ENCODE results near the gene PHACTR4. TPM values are rescaled to one million over a fixed set of nuclear protein-coding genes. Genes with fewer than 3 reads are reported as not detected.

PHACTR4 gene
- total RNA-seq, 1 donor from 2014 or later = 74.6 TPM

GRCh38 chr1:28421744-28422143 lies 52.2 kb downstream of the PHACTR4 start:
- H3K27ac Mint-ChIP-seq (ENCODE audit: unreplicated experiment) = no peak overlapping the region

GRCh38 chr1:28426831-28427230 lies 57.3 kb downstream of the PHACTR4 start:
- TF ChIP-seq CTCF (IDR thresholded peaks at IDR 0.05; ENCODE audit: partially characterized antibody, unreplicated experiment) = no peak
- DNase-seq = no peak
- Mint-ChIP-seq H3K4me1 (ENCODE audit: low read depth, unreplicated experiment) (no peaks in the 10 kb centered on the region), H3K27ac (ENCODE audit: unreplicated experiment) (no peak overlapping the region), H3K27me3 (ENCODE audit: unreplicated experiment) (no peaks in the 10 kb centered on the region), H3K4me3 (ENCODE audit: unreplicated experiment) (no peak overlapping the region), H3K9me3 (ENCODE audit: unreplicated experiment) (peaks cover 1% of the 10 kb centered on the region), H3K36me3 (ENCODE audit: unreplicated experiment) (no peaks in the 10 kb centered on the region)

More at GRCh38 chr1:28421744-28422143, 52.2 kb downstream of the PHACTR4 start:
- no peaks in the 10 kb centered on the region for H3K36me3 Mint-ChIP-seq (ENCODE audit: unreplicated experiment)
- no peaks in the 10 kb centered on the region for H3K27me3 Mint-ChIP-seq (ENCODE audit: unreplicated experiment)
- no peak for DNase-seq
- H3K9me3 Mint-ChIP-seq (ENCODE audit: unreplicated experiment) = peaks cover 1% of the 10 kb centered on the region
- no peaks in the 10 kb centered on the region for H3K4me1 Mint-ChIP-seq (ENCODE audit: low read depth, unreplicated experiment)
- no peak overlapping the region for H3K4me3 Mint-ChIP-seq (ENCODE audit: unreplicated experiment)
- TF ChIP-seq CTCF (IDR thresholded peaks at IDR 0.05; ENCODE audit: partially characterized antibody, unreplicated experiment) = no peak

GRCh38 chr1:28428012-28428411 lies 58.5 kb downstream of the PHACTR4 start:
- no peaks in the 10 kb centered on the region for H3K4me1 Mint-ChIP-seq (ENCODE audit: low read depth, unreplicated experiment)
- H3K4me3 Mint-ChIP-seq (ENCODE audit: unreplicated experiment) = no peak overlapping the region
- no peak overlapping the region for H3K27ac Mint-ChIP-seq (ENCODE audit: unreplicated experiment)
- no peak for DNase-seq
- TF ChIP-seq CTCF (IDR thresholded peaks at IDR 0.05; ENCODE audit: partially characterized antibody, unreplicated experiment) = no peak
- H3K9me3 Mint-ChIP-seq (ENCODE audit: unreplicated experiment) = peaks cover 1% of the 10 kb centered on the region
- H3K27me3 Mint-ChIP-seq (ENCODE audit: unreplicated experiment) = no peaks in the 10 kb centered on the region
- H3K36me3 Mint-ChIP-seq (ENCODE audit: unreplicated experiment) = no peaks in the 10 kb centered on the region

GRCh38 chr1:28428990-28429520 lies 59.5 kb downstream of the PHACTR4 start:
- Mint-ChIP-seq H3K4me1 (ENCODE audit: low read depth, unreplicated experiment) (no peaks in the 10 kb centered on the region), H3K27ac (ENCODE audit: unreplicated experiment) (no peak overlapping the region), H3K4me3 (ENCODE audit: unreplicated experiment) (no peak overlapping the region), H3K27me3 (ENCODE audit: unreplicated experiment) (no peaks in the 10 kb centered on the region), H3K9me3 (ENCODE audit: unreplicated experiment) (peaks cover 1% of the 10 kb centered on the region), H3K36me3 (ENCODE audit: unreplicated experiment) (no peaks in the 10 kb centered on the region)
- no peak for DNase-seq
- no peak for TF ChIP-seq CTCF (IDR thresholded peaks at IDR 0.05; ENCODE audit: partially characterized antibody, unreplicated experiment)

GRCh38 chr1:28436211-28436769 lies 66.8 kb downstream of the PHACTR4 start:
- DNase-seq = no peak
- no peak overlapping the region for H3K27ac Mint-ChIP-seq (ENCODE audit: unreplicated experiment)
- H3K27me3 Mint-ChIP-seq (ENCODE audit: unreplicated experiment) = peaks cover 2% of the 10 kb centered on the region
- H3K36me3 Mint-ChIP-seq (ENCODE audit: unreplicated experiment) = no peaks in the 10 kb centered on the region
- H3K9me3 Mint-ChIP-seq (ENCODE audit: unreplicated experiment) = no peaks in the 10 kb centered on the region
- TF ChIP-seq CTCF (IDR thresholded peaks at IDR 0.05; ENCODE audit: partially characterized antibody, unreplicated experiment) = no peak
- H3K4me3 Mint-ChIP-seq (ENCODE audit: unreplicated experiment) = no peak overlapping the region
- peaks cover 3% of the 10 kb centered on the region for H3K4me1 Mint-ChIP-seq (ENCODE audit: low read depth, unreplicated experiment)
